Activated T-helper 17 cell treated with anti-CD3 and anti-CD28 coated beads, Interleukin-2, amount 50 U/mL, for 72 hours (primary cell): ENCODE measurements around the gene TCF7L1. TPM values are rescaled to one million over a fixed set of nuclear protein-coding genes. Genes with fewer than 3 reads are reported as not detected.
A peak's percentile ranks its signal among the peaks of the same experiment; 100 is the strongest.
"Not testable (repeated sequence)": the region's sequence is repeated elsewhere in the genome, so short reads cannot be mapped to it uniquely, and the experiment has no call there.

Experiments
- ATAC-seq: fragments of 150-1000 bp; cut with Tn5 transposase; replicated peaks from 2 replicates; pipeline ENCODE4 v1.10.0; 2021; ENCODE audit warnings: mild to moderate bottlenecking, moderate library complexity
- H3K27ac Mint-ChIP-seq: one replicate; pipeline ENCODE4 v1.8.0; 2022; ENCODE audit warnings: mixed read lengths
- H3K27me3 Mint-ChIP-seq: one replicate; pipeline ENCODE4 v1.8.0; 2022; ENCODE audit warnings: mixed read lengths
- H3K36me3 Mint-ChIP-seq: one replicate; pipeline ENCODE4 v1.8.0; 2022; ENCODE audit warnings: low read depth, mild to moderate bottlenecking, mixed read lengths
- H3K4me1 Mint-ChIP-seq: one replicate; pipeline ENCODE4 v1.8.0; 2022; ENCODE audit warnings: mixed read lengths
- H3K4me3 Mint-ChIP-seq: one replicate; pipeline ENCODE4 v1.8.0; 2022; ENCODE audit warnings: mild to moderate bottlenecking, mixed read lengths
- H3K9me3 Mint-ChIP-seq: one replicate; pipeline ENCODE4 v1.8.0; 2022; ENCODE audit warnings: mixed read lengths
- total RNA-seq, 2 donors: library from RNA; stranded (reverse); gene quantifications; one replicate each; pipeline ENCODE4 v1.2.3, GENCODE V29; 2022

TCF7L1 gene
- total RNA-seq, 2 donors from 2014 or later: not detected

DNA sequence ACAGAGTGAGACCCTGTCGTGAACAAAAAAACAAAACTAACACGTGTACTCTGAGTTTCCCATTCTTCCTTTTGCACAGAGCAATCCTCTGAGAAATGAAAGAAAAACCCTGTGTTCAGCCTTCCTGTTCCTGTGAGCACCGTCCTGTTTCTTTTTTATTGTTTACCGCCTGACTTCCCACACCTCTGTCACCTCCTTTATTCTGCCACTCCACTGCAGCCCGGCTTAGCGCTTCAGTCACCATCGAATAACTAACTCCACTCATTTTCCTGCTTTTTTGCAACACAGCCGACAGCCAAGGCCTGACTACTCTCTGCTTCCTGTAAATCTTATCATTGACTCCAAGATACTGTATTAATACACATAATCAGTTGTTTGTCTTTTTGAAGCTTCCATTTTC, 153.7 kb downstream of the TCF7L1 start:
- no peak for ATAC-seq
- Mint-ChIP-seq H3K4me1 (peaks cover 19% of the 10 kb centered on the region), H3K9me3 (no peaks in the 10 kb centered on the region), H3K4me3 (peak overlapping the region; percentile 29), H3K36me3 (peaks cover 6% of the 10 kb centered on the region), H3K27ac (peak overlapping the region; percentile 23), H3K27me3 (no peaks in the 10 kb centered on the region)

DNA sequence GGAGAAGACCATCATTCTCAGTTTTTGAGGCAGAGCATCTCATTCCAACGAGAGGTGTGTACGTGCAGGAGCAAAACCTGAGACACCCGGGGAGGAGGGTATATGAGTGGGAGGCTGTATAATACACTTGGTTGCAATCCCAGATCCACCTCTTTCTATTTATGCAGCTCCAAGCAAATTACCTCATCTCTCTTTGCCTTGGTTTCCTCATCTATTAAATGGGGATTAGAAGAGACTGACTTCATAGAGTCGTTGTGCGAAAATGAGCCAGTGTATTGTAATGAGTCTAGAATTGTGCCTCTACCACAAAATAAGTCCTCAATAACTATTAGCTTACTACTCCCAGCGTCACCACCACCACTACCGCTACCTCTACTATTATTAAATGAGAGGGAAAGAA, 154.5 kb downstream of the TCF7L1 start:
- Mint-ChIP-seq H3K27me3 (no peaks in the 10 kb centered on the region), H3K4me1 (peaks cover 19% of the 10 kb centered on the region), H3K27ac (no peak overlapping the region), H3K36me3 (peaks cover 6% of the 10 kb centered on the region), H3K4me3 (no peak overlapping the region), H3K9me3 (no peaks in the 10 kb centered on the region)
- ATAC-seq: no peak

DNA sequence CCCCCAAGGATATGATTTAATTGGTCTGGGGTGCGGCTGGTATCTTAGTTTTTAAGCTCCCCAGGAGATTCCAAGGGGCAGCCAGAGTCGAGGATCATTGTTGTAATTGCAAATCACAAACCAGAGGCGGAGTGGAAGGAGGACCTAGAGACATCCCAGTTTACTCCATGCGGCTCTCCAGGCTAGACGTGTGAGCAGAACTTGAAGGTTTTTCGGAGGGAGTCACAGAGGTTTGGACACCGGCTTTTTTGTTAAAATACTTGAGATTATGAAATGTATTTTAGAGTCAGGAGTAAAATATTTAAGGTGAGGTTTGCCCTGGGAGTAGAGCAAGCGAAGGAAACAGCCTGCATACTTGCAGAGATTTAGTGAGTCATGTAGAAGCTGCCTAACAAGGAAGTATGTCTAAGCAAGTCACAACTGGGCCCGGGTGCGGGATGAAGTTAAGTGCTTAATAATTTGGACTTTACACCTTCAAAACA, 155.1 kb downstream of the TCF7L1 start:
- Mint-ChIP-seq H3K4me1 (peaks cover 19% of the 10 kb centered on the region), H3K4me3 (no peak overlapping the region), H3K36me3 (peaks cover 6% of the 10 kb centered on the region), H3K9me3 (no peaks in the 10 kb centered on the region), H3K27me3 (no peaks in the 10 kb centered on the region), H3K27ac (no peak overlapping the region)
- no peak for ATAC-seq

DNA sequence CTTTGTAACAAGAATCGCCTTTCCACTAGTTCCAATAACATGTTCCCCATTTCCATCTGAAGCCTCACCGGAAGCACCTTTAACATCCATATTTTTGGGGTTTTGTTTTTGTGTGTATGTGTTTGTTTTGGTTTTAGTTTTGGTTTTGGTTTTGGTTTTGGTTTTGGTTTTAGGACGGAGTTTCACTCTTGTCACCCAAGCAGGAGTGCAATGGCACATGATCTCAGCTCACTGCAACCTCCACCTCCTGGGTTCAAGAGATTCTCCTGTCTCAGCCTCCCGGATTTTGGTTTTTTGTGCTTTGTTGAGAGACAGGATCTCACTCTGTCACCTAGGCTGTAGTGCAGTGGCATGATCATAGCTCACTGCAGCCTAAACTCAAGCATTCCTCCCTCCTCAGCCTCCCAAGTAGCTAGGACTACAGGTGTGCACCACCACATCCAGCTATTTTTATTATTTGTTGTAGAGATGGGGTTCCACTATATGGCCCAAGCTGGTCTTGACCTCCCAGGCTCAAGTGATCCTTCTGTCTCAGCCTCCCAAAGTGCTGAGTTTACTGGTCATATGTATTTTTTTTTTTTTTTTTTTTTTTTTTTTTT, 158.3 kb downstream of the TCF7L1 start:
- peak; percentile 64 for ATAC-seq
- Mint-ChIP-seq H3K36me3 (peaks cover 6% of the 10 kb centered on the region), H3K4me1 (peaks cover 19% of the 10 kb centered on the region)

DNA sequence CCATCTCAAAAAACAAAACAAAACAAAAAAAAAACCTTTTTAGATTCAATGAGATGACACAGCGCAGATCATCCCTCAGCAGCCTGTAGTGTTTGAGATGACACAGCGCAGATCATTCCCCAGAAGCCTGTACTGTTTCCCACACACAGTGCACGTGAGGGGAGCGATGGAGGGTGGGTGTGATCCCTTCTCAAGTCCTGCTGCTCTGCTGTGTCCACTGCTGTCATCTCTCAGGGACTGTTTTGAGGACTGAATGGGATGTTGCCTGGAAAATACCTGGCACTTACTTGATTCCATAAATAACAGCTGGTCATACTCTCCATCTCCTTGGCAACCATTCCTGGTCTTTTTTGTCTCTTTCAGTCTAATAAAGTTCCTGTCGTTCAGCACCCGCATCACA, 168.9 kb downstream of the TCF7L1 start:
- Mint-ChIP-seq H3K27me3 (peaks cover 11% of the 10 kb centered on the region), H3K27ac (no peak overlapping the region), H3K9me3 (no peaks in the 10 kb centered on the region), H3K4me1 (no peaks in the 10 kb centered on the region), H3K4me3 (no peak overlapping the region), H3K36me3 (no peaks in the 10 kb centered on the region)
- ATAC-seq: no peak

More for the DNA sequence above, 158.3 kb downstream of the TCF7L1 start:
- Mint-ChIP-seq H3K27me3 (no peaks in the 10 kb centered on the region), H3K27ac (peak overlapping the region; percentile 90), H3K9me3 (no peaks in the 10 kb centered on the region), H3K4me3 (peak overlapping the region; percentile 64)

DNA sequence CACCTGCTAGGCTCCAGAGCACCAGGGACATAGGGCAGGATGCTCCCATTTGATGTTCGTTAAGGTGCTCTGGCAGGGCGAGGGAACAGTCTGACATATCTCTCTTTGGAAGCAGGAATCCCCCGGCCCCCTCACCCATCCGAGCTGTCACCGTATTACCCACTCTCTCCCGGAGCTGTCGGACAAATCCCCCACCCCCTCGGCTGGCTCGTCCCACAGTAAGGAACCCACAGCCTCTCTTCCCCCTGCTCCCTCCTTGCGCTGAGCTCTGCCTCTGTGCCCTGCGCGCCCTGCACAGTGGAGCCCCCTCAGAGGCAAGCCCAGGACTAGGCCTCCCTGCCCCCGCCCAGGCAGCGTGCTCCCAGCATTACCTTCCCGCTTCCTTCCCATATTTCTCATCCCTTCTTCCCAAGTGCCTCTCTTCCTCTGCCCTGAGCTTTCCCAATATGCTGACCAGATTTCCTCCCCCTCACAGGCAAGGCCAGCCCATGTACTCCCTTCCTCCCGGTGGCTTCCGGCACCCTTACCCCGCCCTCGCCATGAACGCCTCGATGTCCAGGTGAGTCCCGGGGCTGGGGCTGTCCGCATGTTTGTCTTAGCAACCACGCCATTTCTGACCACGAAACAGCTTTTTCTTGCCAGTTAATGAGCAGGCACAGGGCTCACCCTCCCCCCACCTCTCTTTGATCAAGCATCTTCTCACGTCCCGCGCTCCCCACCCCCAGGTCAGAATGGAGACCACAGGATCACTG, 170.8 kb downstream of the TCF7L1 start:
- no peak overlapping the region for H3K27ac Mint-ChIP-seq
- H3K4me1 Mint-ChIP-seq: peaks cover 8% of the 10 kb centered on the region
- H3K9me3 Mint-ChIP-seq: no peaks in the 10 kb centered on the region
- no peaks in the 10 kb centered on the region for H3K36me3 Mint-ChIP-seq
- H3K4me3 Mint-ChIP-seq: no peak overlapping the region
- H3K27me3 Mint-ChIP-seq: peaks cover 11% of the 10 kb centered on the region
- ATAC-seq: no peak

DNA sequence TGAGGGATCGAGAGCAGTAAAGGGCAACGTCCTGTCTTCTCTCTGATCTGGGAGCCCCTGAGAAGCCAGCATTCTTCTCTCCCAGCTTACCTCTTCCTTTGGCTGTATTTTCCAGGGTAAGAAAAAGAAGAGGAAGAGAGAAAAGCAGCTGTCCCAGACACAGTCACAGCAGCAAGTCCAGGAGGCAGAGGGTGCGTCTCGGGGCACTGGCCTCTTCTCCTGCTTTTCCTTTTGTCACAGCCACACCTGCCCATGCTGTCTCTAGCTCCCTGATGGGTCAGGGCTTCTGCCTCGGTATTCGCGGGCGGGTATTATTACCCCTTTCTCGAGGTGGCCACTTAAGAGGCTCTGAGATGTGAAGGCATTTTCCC, 174.3 kb downstream of the TCF7L1 start:
- ATAC-seq: no peak
- Mint-ChIP-seq H3K4me1 (peaks cover 22% of the 10 kb centered on the region), H3K9me3 (no peaks in the 10 kb centered on the region), H3K27ac (peak overlapping the region; percentile 74), H3K27me3 (peaks cover 7% of the 10 kb centered on the region), H3K4me3 (peak overlapping the region; percentile 70), H3K36me3 (no peaks in the 10 kb centered on the region)

DNA sequence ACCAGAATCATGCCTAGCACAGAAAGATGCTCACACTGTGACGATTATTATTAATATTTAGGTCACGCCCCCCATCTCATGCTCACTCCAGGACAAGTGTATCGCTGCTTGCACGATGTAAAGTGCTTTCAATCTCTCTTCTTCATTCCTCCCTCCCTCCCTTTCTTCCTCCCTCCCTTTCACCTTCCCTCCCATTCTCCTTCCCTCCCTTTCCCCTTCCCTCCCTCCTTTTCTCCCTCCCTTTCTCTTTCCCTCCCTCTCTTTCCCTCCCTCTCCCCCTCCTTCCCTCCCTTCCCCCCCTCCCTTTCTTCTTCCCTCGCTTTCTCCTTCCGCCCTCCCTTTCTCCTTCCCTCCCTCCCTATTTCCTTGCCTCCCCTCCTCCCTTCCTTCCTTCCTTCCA, 175.0 kb downstream of the TCF7L1 start:
- Mint-ChIP-seq H3K4me3 (peak overlapping the region; percentile 73), H3K27me3 (peaks cover 7% of the 10 kb centered on the region), H3K4me1 (peaks cover 22% of the 10 kb centered on the region), H3K27ac (no peak overlapping the region), H3K9me3 (no peaks in the 10 kb centered on the region), H3K36me3 (peaks cover under 1% of the 10 kb centered on the region)
- ATAC-seq: no peak

DNA sequence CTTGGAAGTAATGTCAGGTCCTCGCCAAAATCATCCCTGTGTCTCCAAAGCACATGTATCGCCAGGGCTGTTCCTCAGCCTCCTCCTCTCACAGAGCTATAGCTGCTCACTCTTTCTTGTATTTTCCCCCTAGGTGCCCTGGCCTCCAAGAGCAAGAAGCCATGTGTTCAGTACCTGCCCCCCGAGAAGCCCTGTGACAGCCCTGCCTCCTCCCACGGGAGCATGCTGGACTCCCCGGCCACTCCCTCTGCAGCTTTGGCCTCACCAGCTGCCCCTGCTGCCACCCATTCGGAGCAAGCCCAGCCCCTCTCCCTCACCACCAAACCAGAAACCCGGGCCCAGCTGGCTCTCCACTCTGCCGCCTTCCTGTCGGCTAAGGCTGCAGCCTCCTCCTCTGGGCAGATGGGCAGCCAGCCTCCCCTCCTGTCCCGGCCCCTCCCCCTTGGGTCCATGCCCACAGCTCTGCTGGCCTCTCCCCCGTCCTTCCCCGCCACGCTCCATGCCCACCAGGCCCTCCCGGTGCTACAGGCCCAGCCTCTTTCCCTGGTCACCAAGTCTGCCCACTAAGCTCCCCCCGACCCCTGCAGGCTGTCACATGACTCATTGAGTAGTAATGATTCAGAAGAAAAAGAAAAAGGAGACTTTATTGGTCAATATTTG, 175.8 kb downstream of the TCF7L1 start:
- Mint-ChIP-seq H3K4me1 (peaks cover 22% of the 10 kb centered on the region), H3K27ac (peak overlapping the region; percentile 84), H3K36me3 (peaks cover 8% of the 10 kb centered on the region), H3K9me3 (no peaks in the 10 kb centered on the region), H3K4me3 (peak overlapping the region; percentile 73), H3K27me3 (peaks cover 7% of the 10 kb centered on the region)
- peak; percentile 22 for ATAC-seq

DNA sequence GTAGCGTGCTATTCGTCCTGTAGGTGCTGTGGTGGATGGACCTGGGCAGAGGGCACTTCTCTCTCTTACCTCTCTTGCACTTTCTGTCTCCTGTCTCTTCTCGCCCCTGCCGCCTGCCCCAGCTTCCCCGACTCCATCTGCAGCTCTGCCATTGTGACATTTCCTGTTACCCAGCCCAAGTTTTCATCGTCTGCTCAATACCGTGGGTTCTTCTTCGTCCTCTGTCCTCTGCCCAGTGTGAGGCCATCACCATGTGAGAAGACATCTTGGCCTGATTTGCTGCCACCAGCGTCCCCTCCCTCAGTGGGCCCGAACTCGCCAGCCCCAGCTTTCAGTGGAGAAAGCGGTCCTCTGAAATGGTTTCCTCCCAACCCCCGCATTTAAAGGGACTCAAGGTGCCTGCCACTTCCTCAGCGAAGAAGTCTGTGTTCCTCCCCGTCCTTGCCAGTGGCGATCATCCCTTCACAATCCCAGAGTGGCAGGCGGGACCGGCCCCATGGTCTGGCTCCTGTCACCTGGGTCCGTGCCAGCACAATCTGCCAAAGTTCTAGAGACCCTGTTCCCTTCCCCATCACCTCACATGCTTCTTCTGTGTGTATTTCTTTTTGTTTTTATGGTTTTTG, 176.6 kb downstream of the TCF7L1 start:
- H3K27ac Mint-ChIP-seq: peak overlapping the region; percentile 84
- H3K4me1 Mint-ChIP-seq: peaks cover 22% of the 10 kb centered on the region
- no peaks in the 10 kb centered on the region for H3K9me3 Mint-ChIP-seq
- ATAC-seq: peak; percentile 28
- H3K36me3 Mint-ChIP-seq: peaks cover 16% of the 10 kb centered on the region
- peaks cover 4% of the 10 kb centered on the region for H3K27me3 Mint-ChIP-seq
- H3K4me3 Mint-ChIP-seq: peak overlapping the region; percentile 73

DNA sequence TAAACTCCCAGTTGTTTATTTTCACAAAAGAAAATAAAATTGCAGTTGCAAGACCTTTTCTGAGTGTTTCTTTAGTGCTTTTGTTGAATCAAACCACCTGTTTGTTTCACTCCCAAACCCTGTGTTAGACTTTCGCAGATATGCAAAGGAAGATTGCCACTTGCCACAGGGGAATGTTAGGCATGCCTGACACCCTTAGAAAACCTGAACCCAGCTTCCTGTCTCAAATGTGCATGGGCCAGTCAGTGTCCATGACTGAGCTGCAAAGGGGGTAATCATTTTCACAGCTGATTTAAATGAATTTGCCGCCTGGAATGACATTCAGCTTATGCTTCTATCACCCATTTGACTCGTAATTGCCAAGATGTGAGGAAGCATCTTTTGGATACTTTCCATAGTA, 177.1 kb downstream of the TCF7L1 start:
- H3K4me1 Mint-ChIP-seq: peaks cover 22% of the 10 kb centered on the region
- peaks cover 2% of the 10 kb centered on the region for H3K27me3 Mint-ChIP-seq
- H3K9me3 Mint-ChIP-seq: no peaks in the 10 kb centered on the region
- peak overlapping the region; percentile 73 for H3K4me3 Mint-ChIP-seq
- peaks cover 21% of the 10 kb centered on the region for H3K36me3 Mint-ChIP-seq
- H3K27ac Mint-ChIP-seq: peak overlapping the region; percentile 84
- no peak for ATAC-seq

DNA sequence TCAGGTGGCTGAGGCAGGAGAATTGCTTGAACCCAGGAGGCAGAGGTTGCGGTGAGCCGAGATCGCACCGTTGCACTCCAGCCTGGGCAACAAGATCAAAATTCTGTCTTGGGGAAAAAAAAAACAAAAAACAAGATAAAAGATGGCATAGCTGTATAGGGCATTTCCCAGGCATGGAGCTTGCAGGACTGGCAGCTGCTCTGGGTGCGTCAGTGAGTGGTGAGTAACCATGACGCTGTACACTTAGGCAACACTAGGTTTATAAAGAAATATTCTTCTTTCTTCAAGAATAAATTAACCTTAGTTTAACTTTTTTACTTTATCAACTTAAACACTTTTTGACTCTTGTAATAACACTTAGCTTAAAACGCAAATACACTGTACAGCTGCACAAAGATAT, 179.2 kb downstream of the TCF7L1 start:
- Mint-ChIP-seq H3K27ac (no peak overlapping the region), H3K4me3 (no peak overlapping the region)

DNA sequence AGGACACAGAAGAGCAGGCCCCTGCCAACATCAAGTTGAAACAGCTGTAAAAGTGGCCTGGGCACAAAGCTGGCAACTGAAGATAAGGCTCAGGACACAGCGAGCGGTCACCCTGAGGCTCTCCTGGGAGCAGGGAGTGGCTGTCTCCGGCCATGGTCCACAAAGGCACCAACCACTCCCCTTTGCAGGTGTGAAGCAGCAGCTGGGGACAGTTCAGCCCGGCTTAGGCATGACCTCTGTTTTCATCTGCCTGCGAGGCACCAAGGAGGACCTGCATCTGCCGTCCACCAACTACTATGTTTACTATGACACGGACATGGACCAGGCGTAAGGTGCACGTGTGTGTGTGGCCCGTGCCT, 181.7 kb downstream of the TCF7L1 start:
- H3K9me3 Mint-ChIP-seq: no peaks in the 10 kb centered on the region
- H3K4me3 Mint-ChIP-seq: no peak overlapping the region
- peak overlapping the region; percentile 15 for H3K27ac Mint-ChIP-seq
- H3K4me1 Mint-ChIP-seq: peaks cover 26% of the 10 kb centered on the region
- no peak for ATAC-seq
- peaks cover 59% of the 10 kb centered on the region for H3K36me3 Mint-ChIP-seq
- H3K27me3 Mint-ChIP-seq: no peaks in the 10 kb centered on the region

More for the DNA sequence above, 179.2 kb downstream of the TCF7L1 start:
- H3K4me1 Mint-ChIP-seq: peaks cover 28% of the 10 kb centered on the region
- H3K9me3 Mint-ChIP-seq: no peaks in the 10 kb centered on the region
- ATAC-seq: no peak
- no peaks in the 10 kb centered on the region for H3K27me3 Mint-ChIP-seq
- peaks cover 38% of the 10 kb centered on the region for H3K36me3 Mint-ChIP-seq

DNA sequence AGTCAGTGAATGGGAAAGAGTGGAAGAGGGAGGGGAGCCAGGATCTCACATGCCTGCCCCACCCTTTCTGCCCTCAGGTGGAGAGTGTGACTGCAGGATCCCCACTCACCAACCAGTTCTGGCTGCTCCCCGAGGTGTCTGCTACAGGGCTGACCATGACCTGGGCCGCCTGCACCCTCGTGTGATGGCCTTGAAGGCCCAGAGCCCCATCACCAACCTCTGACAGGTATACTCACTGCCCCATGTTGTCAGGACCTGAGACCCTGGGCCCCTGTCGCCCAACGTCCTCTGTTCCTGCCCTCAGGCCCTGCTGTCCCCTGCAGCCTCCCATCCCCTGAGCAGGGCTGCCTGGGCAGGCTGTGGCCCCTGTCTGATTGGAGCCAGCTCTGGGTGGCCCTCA, 182.7 kb downstream of the TCF7L1 start:
- not testable (repeated sequence) for H3K4me3 Mint-ChIP-seq, H3K27me3 Mint-ChIP-seq, H3K9me3 Mint-ChIP-seq, ATAC-seq, H3K27ac Mint-ChIP-seq
- peaks cover 70% of the 10 kb centered on the region for H3K36me3 Mint-ChIP-seq
- H3K4me1 Mint-ChIP-seq: peaks cover 31% of the 10 kb centered on the region
